NOMO-1 treated with dmso at 0.1 percent for 144 hours (cell line): Measurements from ENCODE around the gene TECTA.
A peak's percentile ranks its signal among the peaks of the same experiment; 100 is the strongest.
"Not testable (repeated sequence)": the region's sequence is repeated elsewhere in the genome, so short reads cannot be mapped to it uniquely, and the experiment has no call there.

ENCODE experiments used
- DNase-seq: peaks from one replicate; lab custom pipeline; 2025; ENCODE audit not compliant: unreplicated experiment; lab: John Stamatoyannopoulos, UW

The TECTA gene

DNA sequence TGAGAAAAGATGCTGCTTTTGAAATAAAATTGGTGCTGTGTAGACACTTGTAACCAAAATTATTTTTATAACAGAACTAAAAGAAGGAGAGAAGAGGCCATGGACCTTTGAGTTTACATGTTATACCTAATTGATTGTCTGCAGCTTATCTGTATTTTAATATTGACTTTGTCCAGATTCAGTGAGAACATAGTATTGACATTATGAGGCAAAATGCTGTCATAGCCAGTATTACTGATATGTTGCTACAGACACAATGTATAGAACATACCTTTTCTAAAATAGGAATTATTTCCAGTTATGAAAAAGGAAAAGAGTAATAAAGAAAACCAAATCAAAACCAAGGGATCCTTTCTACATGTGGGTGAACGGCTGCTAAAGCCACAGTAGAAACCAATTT lies 11.5 kb upstream of the TECTA start:
- DNase-seq, result no peak

- DNase-seq, result no peak
Observed at GRCh38 chr11:121090145-121090721, 10.8 kb upstream of the TECTA start.

- DNase-seq, result peak; percentile 80
Observed at GRCh38 chr11:121091492-121092152, 9.4 kb upstream of the TECTA start.

DNA sequence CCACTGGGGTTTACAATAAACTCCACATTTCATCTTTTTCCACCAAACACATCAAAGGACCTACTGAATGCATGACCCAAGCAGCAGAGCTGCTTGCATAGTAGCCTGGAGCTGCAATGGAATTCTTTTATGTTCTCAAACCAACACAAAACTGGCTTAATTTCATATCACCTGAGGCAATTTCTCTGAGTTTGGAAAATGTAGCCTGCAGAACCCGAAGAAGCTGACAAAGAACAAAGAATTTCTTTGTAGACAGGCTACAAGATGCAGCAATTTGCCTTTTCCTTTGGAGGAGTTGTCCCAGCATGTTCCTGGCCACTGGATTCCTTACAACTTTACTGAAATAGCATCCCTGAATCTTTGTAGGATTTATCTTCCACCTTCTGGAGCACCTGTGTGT lies 5.5 kb upstream of the TECTA start:
- no peak for DNase-seq

- DNase-seq, result no peak
Observed at GRCh38 chr11:121099364-121099763, 1.7 kb upstream of the TECTA start.

- no peak for DNase-seq
Observed at GRCh38 chr11:121099885-121100284, 1.2 kb upstream of the TECTA start.

DNA sequence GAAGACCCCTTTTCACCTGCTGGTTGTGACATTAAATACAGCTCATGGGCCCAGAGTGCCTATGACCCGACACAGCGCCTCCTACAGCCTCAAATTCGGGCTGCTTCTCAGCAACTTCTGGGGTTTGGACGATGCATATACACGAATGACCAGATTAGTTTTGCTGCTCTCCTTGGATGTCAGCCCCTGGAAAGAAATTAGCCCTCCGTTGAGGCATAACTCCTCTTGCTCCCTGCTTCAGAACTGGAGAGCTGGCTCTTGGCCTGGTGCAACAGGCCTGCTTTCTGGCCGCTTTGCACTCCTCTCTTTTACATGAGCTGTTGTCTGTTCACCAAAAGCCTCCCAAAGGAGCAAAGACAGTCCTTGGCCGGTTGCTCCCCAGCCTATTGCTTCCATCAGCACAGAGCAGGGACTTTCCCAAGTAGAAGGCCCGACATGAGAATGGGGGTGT lies 3.3 kb downstream of the TECTA start:
- DNase-seq, result no peak

GRCh38 chr11:121105063-121105480 lies 4.0 kb downstream of the TECTA start:
- no peak for DNase-seq

- DNase-seq, result no peak
Observed at GRCh38 chr11:121105481-121106195, 4.6 kb downstream of the TECTA start.

GRCh38 chr11:121106812-121107211 lies 5.8 kb downstream of the TECTA start:
- no peak for DNase-seq

DNA sequence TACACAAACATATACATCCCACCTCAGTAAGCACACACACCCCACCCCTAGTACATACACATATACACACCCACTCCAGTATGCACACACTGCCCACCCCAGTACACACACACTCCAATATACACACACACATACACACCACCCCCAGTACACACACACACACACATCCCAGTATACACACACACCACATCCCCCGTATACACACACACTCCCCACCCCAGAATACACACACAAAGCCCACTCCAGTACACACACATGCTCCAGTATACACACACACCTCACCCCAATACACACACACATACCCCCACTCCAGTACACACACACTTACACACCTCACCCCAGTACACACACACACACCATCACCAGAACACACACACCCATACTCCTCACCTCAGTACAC lies 7.4 kb downstream of the TECTA start:
- DNase-seq, result no peak

GRCh38 chr11:121109471-121109870 lies 8.4 kb downstream of the TECTA start:
- DNase-seq, result no peak

- no peak for DNase-seq
Observed at GRCh38 chr11:121109916-121110586, 9.0 kb downstream of the TECTA start.

DNA sequence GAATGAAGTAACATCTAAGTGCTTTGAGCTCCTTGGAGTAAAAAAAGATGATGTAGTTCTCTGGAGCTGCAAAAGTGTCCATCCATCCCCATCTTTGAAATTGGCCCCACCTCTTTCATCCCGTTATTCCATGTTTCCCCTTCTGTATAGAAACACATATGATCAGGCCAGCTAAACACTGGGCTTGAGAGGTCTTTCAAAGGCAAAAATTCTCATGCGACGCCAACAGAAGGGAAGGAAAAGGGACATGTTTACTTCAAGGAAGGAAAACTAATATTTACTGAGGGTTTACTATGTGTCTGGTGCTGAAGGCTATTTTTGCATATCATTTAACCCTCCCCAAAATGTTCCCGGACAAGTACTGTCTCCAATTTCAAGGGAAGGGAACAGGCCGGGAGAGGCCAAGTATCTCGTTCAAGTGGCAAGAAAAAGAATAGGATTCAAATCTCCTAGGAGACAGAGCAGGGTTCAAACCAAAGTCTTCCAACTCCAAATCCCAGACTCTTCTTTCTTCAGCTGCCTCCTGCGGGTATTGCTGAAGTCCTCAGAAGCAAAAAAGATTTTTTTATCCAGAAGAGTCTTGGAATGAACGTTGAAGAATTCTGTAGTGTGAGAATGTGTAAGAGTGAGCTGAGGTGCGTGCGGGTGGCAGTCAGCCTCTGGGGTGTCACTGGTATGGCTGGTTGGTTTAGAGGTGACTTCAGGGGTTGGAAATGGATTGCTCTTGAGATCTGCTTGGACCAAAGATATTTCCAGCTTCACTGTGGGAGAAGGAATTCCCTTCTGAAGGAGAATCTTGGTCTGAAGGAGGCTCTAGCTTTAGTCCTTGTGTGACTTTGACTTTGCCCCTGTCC lies 10.1 kb downstream of the TECTA start:
- DNase-seq, result no peak

DNA sequence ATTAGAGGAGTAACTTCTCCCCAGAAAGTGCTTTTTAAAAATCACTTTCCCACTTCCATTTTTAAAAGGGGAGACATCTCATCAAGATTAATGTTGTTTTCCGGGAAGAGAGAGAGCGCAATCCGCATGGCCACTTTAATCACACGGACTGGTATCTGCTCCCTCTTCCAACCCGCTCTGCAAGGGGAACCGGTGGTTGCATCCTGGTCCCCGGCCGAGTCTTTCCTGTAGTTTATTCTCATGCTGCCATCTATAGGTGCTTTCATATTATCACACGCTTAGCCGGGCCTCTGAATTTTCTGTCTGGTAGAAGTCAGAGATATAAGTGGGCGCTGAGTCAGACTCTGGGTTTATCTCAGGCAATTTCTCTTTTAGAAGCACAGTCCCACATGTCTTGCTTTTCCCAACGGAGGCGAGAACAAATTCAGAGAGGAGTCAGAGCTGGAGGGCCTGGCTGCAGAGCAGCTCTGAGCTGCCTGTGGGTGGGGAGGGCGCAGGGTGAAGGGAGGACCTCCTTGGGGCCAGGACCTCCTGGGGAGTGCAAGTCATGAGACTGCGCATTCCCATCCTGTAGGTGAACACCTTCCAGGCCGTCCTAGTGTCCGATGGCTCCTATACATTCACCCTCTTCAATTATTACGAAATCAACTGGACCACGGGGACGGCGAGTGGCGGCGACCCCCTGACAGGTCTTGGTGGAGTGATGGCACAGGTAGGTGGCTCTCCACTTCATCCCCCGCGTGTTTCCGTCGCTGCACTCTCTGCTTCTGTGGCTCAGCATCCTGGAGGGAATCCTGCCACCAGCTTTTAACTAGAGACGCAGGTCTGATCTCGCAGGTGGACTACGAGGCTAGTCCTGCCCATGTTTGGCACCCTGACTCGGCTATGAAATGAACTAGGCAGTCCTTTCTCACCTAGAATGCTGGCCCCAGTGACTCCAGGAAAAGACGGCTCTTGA lies 11.7 kb downstream of the TECTA start:
- peak; percentile 31 for DNase-seq

GRCh38 chr11:121113611-121114010 lies 12.6 kb downstream of the TECTA start:
- DNase-seq, result no peak

GRCh38 chr11:121115024-121115423 lies 14.0 kb downstream of the TECTA start:
- DNase-seq, result not testable (repeated sequence)

DNA sequence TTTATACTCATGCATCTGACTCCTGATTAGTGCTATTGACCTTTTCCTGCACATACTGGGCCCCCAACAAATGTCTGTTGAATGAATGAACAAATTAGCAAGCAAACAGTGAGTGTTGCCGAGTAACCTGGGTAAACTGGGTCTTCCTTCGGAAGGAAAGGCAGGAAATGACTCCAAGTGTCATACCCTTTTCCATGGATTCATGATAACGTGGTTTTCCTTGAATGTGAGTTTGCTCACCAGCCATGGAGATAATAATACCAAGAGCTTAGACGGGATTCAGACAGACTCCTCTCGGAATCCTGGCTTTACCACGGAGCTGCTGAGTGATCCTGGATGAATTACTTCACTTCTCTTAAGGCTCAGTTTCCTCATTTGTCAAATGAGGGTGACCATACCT lies 16.7 kb downstream of the TECTA start:
- no peak for DNase-seq

- DNase-seq, result no peak
Observed at GRCh38 chr11:121119440-121119839, 18.4 kb downstream of the TECTA start.

DNA sequence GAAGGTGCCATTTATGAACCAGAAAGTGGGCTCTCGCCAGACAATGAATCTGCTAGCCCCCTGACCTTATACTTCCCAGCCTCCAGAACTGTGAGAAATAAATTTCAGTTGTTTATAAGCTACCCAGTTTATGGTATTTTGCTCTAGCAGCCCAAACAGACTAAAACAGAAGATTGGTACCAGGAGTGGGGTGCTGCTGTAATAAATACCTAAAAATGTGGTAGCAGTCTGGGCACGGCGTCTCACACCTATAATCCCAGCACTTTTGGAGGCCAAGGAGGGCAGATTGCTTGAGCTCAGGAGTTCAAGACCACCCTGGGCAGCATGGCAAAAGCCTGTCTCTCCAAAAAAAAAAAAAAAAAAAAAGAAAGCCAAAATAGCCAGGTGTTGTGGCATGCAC lies 21.3 kb downstream of the TECTA start:
- DNase-seq, result no peak
